ENCODE data around the gene TNFAIP8L2.

- TF ChIP-seq CHD2 (IDR thresholded peaks at IDR 0.05; ENCODE audit: low read length, partially characterized antibody) (no peak), CTCF (IDR thresholded peaks at IDR 0.05) (no peak), MAX (IDR thresholded peaks at IDR 0.05) (no peak), POLR2AphosphoS2 (conservative IDR thresholded peaks at IDR 0.05; ENCODE audit: low read length) (no peak)
Observed at GRCh38 chr1:151134396-151134795, 22.1 kb upstream of the TNFAIP8L2 start.

Data from A549 (cell line).